GM12878 (cell line): ENCODE data around the gene RUBCNL. TPM values are rescaled to one million over a fixed set of nuclear protein-coding genes. Genes with fewer than 3 reads are reported as not detected.

Experiments used
- ATAC-seq: fragments of 200-7000 bp; cut with Tn5 transposase; 3 replicates; pipeline ENCODE4 v1.9.1; 2020; ENCODE audit warnings: mild to moderate bottlenecking, moderate library complexity
- BruUV-seq: library from RNA; stranded (reverse); fragments of 400-500 nt; replicated peaks from 2 replicates; lab custom pipeline; 2021; lab: Mats Ljungman, UMichigan
- CTCF ChIA-PET: fragments of 300-600 bp; sonication (Branson Sonifier 250); formaldehyde crosslinking; extraction: SDS; loops from one replicate; lab custom pipeline; 2021; ENCODE audit warnings: inconsistent platforms; lab: Yijun Ruan, JAX
- POLR2A ChIA-PET: fragments of 350-600 bp; formaldehyde crosslinking; extraction: SDS; loops from one replicate; lab custom pipeline; 2021; ENCODE audit warnings: inconsistent platforms; lab: Charles Lee
- RAD21 ChIA-PET: fragments of 300-600 bp; sonication (Branson Sonifier 250); formaldehyde crosslinking; loops from one replicate; lab custom pipeline; 2023; ENCODE audit warnings: antibody characterized with exemption; ENCODE audit not compliant: unreplicated experiment; lab: Charles Lee
- SMC1A ChIA-PET: fragments of 300-600 bp; sonication (Branson Sonifier 250); formaldehyde crosslinking; loops from one replicate; lab custom pipeline; 2023; ENCODE audit not compliant: unreplicated experiment, uncharacterized antibody; lab: Charles Lee
- DNase-seq: peaks from one replicate; pipeline ENCODE4 v3.0.0-alpha.2; 2011; ENCODE audit warnings: low read depth, low spot score
- FAIRE-seq: peaks from 3 replicates; lab custom pipeline; 2011; peaks lifted over from hg19 to GRCh38; lab: Jason Lieb, UNC
- H2AFZ ChIP-seq: 2 replicates; pipeline ENCODE4 v1.6.0; 2011; ENCODE audit warnings: low read depth, low read length, control low read depth; ENCODE audit not compliant: control insufficient read depth
- H3K27ac ChIP-seq: 2 replicates; pipeline ENCODE4 v1.5.1; 2011; ENCODE audit warnings: control low read depth; ENCODE audit not compliant: control insufficient read depth, insufficient read depth
- H3K27me3 ChIP-seq, 2 experiments: replicated peaks in 1 of 2; 2 replicates each; pipeline versions ENCODE4 v1.6.0 to v1.6.1; 2011; ENCODE audit warnings: low read length in 1 of 2; ENCODE audit not compliant: control insufficient read depth in 2 of 2, insufficient read depth in 2 of 2
- H3K36me3 ChIP-seq, 2 experiments: 2 replicates each; pipeline ENCODE4 v1.5.1; 2011; ENCODE audit warnings: low read length in 1 of 2; ENCODE audit not compliant: control insufficient read depth in 2 of 2, insufficient read depth in 2 of 2
- H3K4me1 ChIP-seq: 2 replicates; pipeline ENCODE4 v1.6.1; 2011; ENCODE audit warnings: mild to moderate bottlenecking, low read length, moderate library complexity, mixed read lengths; ENCODE audit not compliant: control insufficient read depth, insufficient read depth
- H3K4me2 ChIP-seq: 2 replicates; pipeline ENCODE4 v1.6.0; 2011; ENCODE audit warnings: control low read depth; ENCODE audit not compliant: control insufficient read depth, insufficient read depth
- H3K4me3 ChIP-seq: fragments of 200-600 bp; sonication (generic); 2 replicates; pipeline ENCODE4 v1.5.1; 2016
- H3K79me2 ChIP-seq: 2 replicates; pipeline ENCODE4 v1.6.0; 2011; ENCODE audit warnings: low read length; ENCODE audit not compliant: control insufficient read depth, insufficient read depth
- H3K9ac ChIP-seq: 2 replicates; pipeline ENCODE4 v1.8.0; 2011; ENCODE audit warnings: low read length, control low read depth, mixed read lengths; ENCODE audit not compliant: control insufficient read depth, insufficient read depth
- H3K9me3 ChIP-seq: replicated peaks from 3 replicates; pipeline ENCODE4 v1.5.1; 2011; ENCODE audit warnings: mild to moderate bottlenecking, low read length; ENCODE audit not compliant: control insufficient read depth, insufficient read depth
- H4K20me1 ChIP-seq: 2 replicates; pipeline ENCODE4 v1.6.0; 2011; ENCODE audit not compliant: control insufficient read depth, insufficient read depth
- ATF7 ChIP-seq: fragments of 450-650 bp; IDR thresholded peaks from 2 replicates; pipeline ENCODE4 v1.6.1; 2016; ENCODE audit warnings: low read depth, mild to moderate bottlenecking
- CHD2 ChIP-seq: IDR thresholded peaks from 2 replicates; pipeline ENCODE4 v1.6.1; 2011; ENCODE audit warnings: low read depth, low read length, improper control_type of control experiment, borderline replicate concordance
- CHD4 ChIP-seq: fragments of 200-600 bp; sonication (generic); IDR thresholded peaks from 2 replicates; pipeline ENCODE4 v1.6.1; 2016; ENCODE audit warnings: mild to moderate bottlenecking
- E2F8 ChIP-seq: fragments of 450-650 bp; IDR thresholded peaks from 2 replicates; pipeline ENCODE4 v1.6.1; 2018; ENCODE audit warnings: mild to moderate bottlenecking, low read depth, moderate library complexity; ENCODE audit not compliant: partially characterized antibody
- JUNB ChIP-seq: IDR thresholded peaks from 2 replicates; pipeline ENCODE4 v1.6.1; 2016; ENCODE audit warnings: antibody characterized with exemption, mild to moderate bottlenecking
- LARP7 ChIP-seq: fragments of 450-650 bp; IDR thresholded peaks from 2 replicates; pipeline ENCODE4 v1.6.1; 2017; ENCODE audit warnings: mild to moderate bottlenecking
- NRF1 ChIP-seq: conservative IDR thresholded peaks from 2 replicates; pipeline ENCODE4 v1.6.1; 2011; ENCODE audit warnings: mild to moderate bottlenecking, low read depth, low read length, improper control_type of control experiment
- SUZ12 ChIP-seq: fragments of 200-600 bp; sonication (generic); IDR thresholded peaks from one replicate; pipeline ENCODE4 v1.6.1; 2018; ENCODE audit warnings: antibody characterized with exemption, mild to moderate bottlenecking; ENCODE audit not compliant: unreplicated experiment
- USF1 ChIP-seq: IDR thresholded peaks from 2 replicates; pipeline ENCODE4 v1.6.1; 2011; ENCODE audit warnings: borderline replicate concordance, low read depth, mild to moderate bottlenecking, moderate library complexity, mixed read lengths, low read length; ENCODE audit not compliant: insufficient read depth; ENCODE audit errors: extremely low read length
- ZNF207 ChIP-seq: fragments of 450-650 bp; IDR thresholded peaks from 2 replicates; pipeline ENCODE4 v1.6.1; 2014; ENCODE audit warnings: antibody characterized with exemption, mild to moderate bottlenecking, borderline replicate concordance
- WGBS: methylation state at CpG from one replicate; pipeline ENCODE4 v1.1.6; 2016; ENCODE audit warnings: low lambda C conversion rate; ENCODE audit not compliant: insufficient replicate concordance, insufficient coverage; ENCODE audit errors: missing lambda C conversion rate; 5-methylcytosine and 5-hydroxymethylcytosine counted together
- in situ Hi-C: fragments of 300-500 bp; cut with MboI; formaldehyde crosslinking; loops from 9 replicates; pipeline ENCODE4 v1.14.3; 2018; ENCODE audit warnings: mixed read lengths
- intact Hi-C: fragments of 100-400 bp; cut with micrococcal nuclease; formaldehyde crosslinking; loops from one replicate; pipeline ENCODE4 v1.14.2; 2022; ENCODE audit not compliant: unreplicated experiment
- polyA plus RNA-seq, 11 experiments: library from polyadenylated mRNA; depleted of rRNA in 4 of 11; unstranded in 6 of 11; stranded (reverse) in 5 of 11; fragments of >200 nt; fragmentation: Nextera tagmentation in 4 of 11; fragmentation: Illumina TruSeq in 1 of 11; extraction: Ambion mirVana in 4 of 11; extraction: Trizol in 1 of 11; gene quantifications; 1 replicate in 1 of 11; 2 replicates in 10 of 11; pipeline versions ENCODE4 v1.2.1 to v1.2.3, GENCODE V29; 2011 to 2016; ENCODE audit warnings: inconsistent platforms in 2 of 11, missing spikeins in 2 of 11, low read depth in 1 of 11
- total RNA-seq, 4 experiments: library from RNA; depleted of rRNA in 3 of 4; stranded (reverse); fragments of >200 nt in 3 of 4; fragmentation: Illumina TruSeq in 1 of 4; extraction: Trizol in 1 of 4; gene quantifications; 2 replicates each; pipeline versions ENCODE4 v1.2.1 to v1.2.3, GENCODE V29; 2013 to 2021

The RUBCNL gene
- total and polyA plus RNA-seq, 10 of the 15 experiments (the other 5 are each of a cell fraction or from before 2014, with no cell fraction given), result 0.71 to 51.9 (median 38.2) TPM

- H2AFZ ChIP-seq, result no peak overlapping the region
- no peak overlapping the region for H3K9ac ChIP-seq
- ATAC-seq (no peak; the same call in 1 of the 3 replicates), DNase-seq (no peak), FAIRE-seq (no peak)
- BruUV-seq, result no TSS peak
- H3K4me2 ChIP-seq, result no peak overlapping the region
- H3K27me3 ChIP-seq, result no peaks in the 10 kb centered on the region
- WGBS, result 20% methylated on average over 7 of the region's 7 CpGs
- H3K36me3 ChIP-seq, result no peaks in the 10 kb centered on the region
- H3K9me3 ChIP-seq, result no peaks in the 10 kb centered on the region
- no peaks in the 10 kb centered on the region for H4K20me1 ChIP-seq
- intact Hi-C loops (loop anchor here (10.0 kb wide), 1 partner anchor 125 kb away; no protein-coding TSS in a partner anchor), in situ Hi-C loops (no loop called here)
- POLR2A ChIA-PET, result interaction anchor here (0.8 kb wide), 1 partner anchor 41 kb away, joined by 3 read pairs; no protein-coding TSS in a partner anchor
- H3K27ac ChIP-seq, result no peak overlapping the region
- no peak overlapping the region for H3K4me3 ChIP-seq
- H3K79me2 ChIP-seq, result no peaks in the 10 kb centered on the region
- CTCF ChIA-PET, result interaction anchor here (0.7 to 2.0 kb wide), 2 partner anchors 8 to 10 kb away, joined by 3 to 6 read pairs; no protein-coding TSS in a partner anchor
- TF ChIP-seq CHD4, result no peak
- TF ChIP-seq JUNB, result peak; percentile 28; the same call in 1 of the 2 replicates
- H3K4me1 ChIP-seq, result peaks cover 6% of the 10 kb centered on the region
- RAD21 ChIA-PET, result interaction anchor here (0.6 kb wide), 1 partner anchor 51 kb away, joined by 3 read pairs; no protein-coding TSS in a partner anchor
- SMC1A ChIA-PET, result interaction anchor here (0.7 to 1.3 kb wide), 5 partner anchors 17 to 169 kb away, joined by 3 to 4 read pairs (median 3); no protein-coding TSS in a partner anchor
Measured at GRCh38 chr13:46329624-46330023, 57.4 kb downstream of the RUBCNL start.

GRCh38 chr13:46327246-46327645 lies 59.8 kb downstream of the RUBCNL start:
- TF ChIP-seq USF1 (no peak), E2F8 (no peak), ATF7 (no peak), SUZ12 (no peak), LARP7 (no peak), NRF1 (no peak), ZNF207 (no peak), CHD2 (no peak)
- 71% methylated on average over 1 of the region's 1 CpG for WGBS
- POLR2A ChIA-PET, result no interaction called here
- Histone ChIP-seq H3K9me3 (no peaks in the 10 kb centered on the region), H3K36me3 (no peaks in the 10 kb centered on the region), H3K27ac (no peak overlapping the region), H3K27me3 (no peaks in the 10 kb centered on the region), H4K20me1 (no peaks in the 10 kb centered on the region), H3K4me3 (no peak overlapping the region), H3K4me1 (no peaks in the 10 kb centered on the region), H3K79me2 (no peaks in the 10 kb centered on the region), H2AFZ (no peak overlapping the region), H3K4me2 (no peak overlapping the region), H3K9ac (no peak overlapping the region)
- FAIRE-seq, result no peak
- peak; percentile 24 for ATAC-seq
- BruUV-seq, result no TSS peak
- SMC1A ChIA-PET, result interaction anchor here (1.3 to 1.7 kb wide), 3 partner anchors 8 to 19 kb away, joined by 3 to 4 read pairs (median 3); no protein-coding TSS in a partner anchor
- CTCF ChIA-PET, result interaction anchor here (0.6 kb wide), 1 partner anchor 128 kb away, joined by 3 read pairs; no protein-coding TSS in a partner anchor
- in situ Hi-C loops, result no loop called here
- DNase-seq, result no peak
- RAD21 ChIA-PET, result no interaction called here
- intact Hi-C loops, result loop anchor here (10.0 kb wide), 1 partner anchor 128 kb away; no protein-coding TSS in a partner anchor
